ENCODE measurements around the gene CRIP1.

The CRIP1 gene

GRCh38 chr14:105474483-105475268 is 12.0 kb upstream of the CRIP1 start, which contains the start of gene CRIP2:
CRIP2 (plus strand) TSS chr14:105474821; CDS start chr14:105474863, 42 bp downstream.
- ChIA-PET POLR2A (interaction anchor here (0.7 kb wide), 1 partner anchor 10 kb away, joined by 3 read pairs; no protein-coding TSS in a partner anchor), CTCF (interaction anchor here (1.5 to 7.6 kb wide), 2 partner anchors 9 to 15 kb away, joined by 11 to 77 read pairs; partner anchors contain the start of gene CRIP1)
- Histone ChIP-seq H3K27me3 (replicated peaks in 2 of 5; ENCODE audit: control insufficient read depth in 4 of 5, insufficient read depth in 5 of 5, low read length in 4 of 5) (peaks cover 0 to 55% (median 17%) of the 10 kb centered on the region in 5 experiments), H3K36me3 (ENCODE audit: control insufficient read depth in 4 of 4, insufficient read depth in 4 of 4, low read length in 3 of 4) (peaks cover 0 to 14% (median 8%) of the 10 kb centered on the region in 4 experiments), H3K9me3 (ENCODE audit: control extremely low read depth in 1 of 5, control insufficient read depth in 4 of 5, insufficient read depth in 2 of 5, low read depth in 1 of 5, low read length in 4 of 5) (no peaks in the 10 kb centered on the region), H3K4me3 (ENCODE audit: control insufficient read depth in 1 of 7, extremely low read depth in 1 of 7, insufficient read depth in 4 of 7, low read depth in 2 of 7, low read length in 6 of 7) (peak within 1 kb of the TSS; percentile 35 to 78 (median 60)), H3K27ac (ENCODE audit: insufficient read depth in 1 of 2, low read depth in 1 of 2, low read length in 2 of 2, poor library complexity in 1 of 2, severe bottlenecking in 2 of 2) (peak within 1 kb of the TSS in 1 of 2 experiments; percentile 43), H3K4me1 (ENCODE audit: control extremely low read depth in 1 of 4, control insufficient read depth in 4 of 4, insufficient read depth in 4 of 4, low read length in 3 of 4) (peaks cover 0 to 57% (median 36%) of the 10 kb centered on the region in 4 experiments)
- DNase-seq = peak in 2 of 3 donors; percentile 54 to 73
- WGBS (ENCODE audit: insufficient coverage) = under 1% methylated on average over 75 of the region's 118 CpGs

- DNase-seq = peak in 2 of 3 donors; percentile 41 to 60
- H3K36me3 ChIP-seq (ENCODE audit: control insufficient read depth in 4 of 4, insufficient read depth in 4 of 4, low read length in 3 of 4) = peaks cover 0 to 11% (median 3%) of the 10 kb centered on the region in 4 experiments
- ChIA-PET CTCF (interaction anchor here (2.3 kb wide), 1 partner anchor 14 kb away, joined by 12 read pairs; no protein-coding TSS in a partner anchor), POLR2A (no interaction called here)
- no peaks in the 10 kb centered on the region for H3K9me3 ChIP-seq (ENCODE audit: control extremely low read depth in 1 of 5, control insufficient read depth in 4 of 5, insufficient read depth in 2 of 5, low read depth in 1 of 5, low read length in 4 of 5)
- peak overlapping the region in 5 of 7 experiments; percentile 51 to 78 (median 67) for H3K4me3 ChIP-seq (ENCODE audit: control insufficient read depth in 1 of 7, extremely low read depth in 1 of 7, insufficient read depth in 4 of 7, low read depth in 2 of 7, low read length in 6 of 7)
- peaks cover 0 to 62% (median 40%) of the 10 kb centered on the region in 4 experiments for H3K4me1 ChIP-seq (ENCODE audit: control extremely low read depth in 1 of 4, control insufficient read depth in 4 of 4, insufficient read depth in 4 of 4, low read length in 3 of 4)
- H3K27me3 ChIP-seq (replicated peaks in 2 of 5; ENCODE audit: control insufficient read depth in 4 of 5, insufficient read depth in 5 of 5, low read length in 4 of 5) = peaks cover 0 to 63% (median 17%) of the 10 kb centered on the region in 5 experiments
- H3K27ac ChIP-seq (ENCODE audit: insufficient read depth in 1 of 2, low read depth in 1 of 2, low read length in 2 of 2, poor library complexity in 1 of 2, severe bottlenecking in 2 of 2) = no peak overlapping the region
- WGBS (ENCODE audit: insufficient coverage) = 8% methylated on average over 31 of the region's 48 CpGs
Measured at GRCh38 chr14:105475269-105476096, 11.2 kb upstream of the CRIP1 start.

- Histone ChIP-seq H3K27me3 (replicated peaks in 2 of 5; ENCODE audit: control insufficient read depth in 4 of 5, insufficient read depth in 5 of 5, low read length in 4 of 5) (peaks cover 0 to 65% (median 17%) of the 10 kb centered on the region in 5 experiments), H3K9me3 (ENCODE audit: control extremely low read depth in 1 of 5, control insufficient read depth in 4 of 5, insufficient read depth in 2 of 5, low read depth in 1 of 5, low read length in 4 of 5) (no peaks in the 10 kb centered on the region), H3K27ac (ENCODE audit: insufficient read depth in 1 of 2, low read depth in 1 of 2, low read length in 2 of 2, poor library complexity in 1 of 2, severe bottlenecking in 2 of 2) (no peak overlapping the region), H3K36me3 (ENCODE audit: control insufficient read depth in 4 of 4, insufficient read depth in 4 of 4, low read length in 3 of 4) (peaks cover 0 to 6% (median 0%) of the 10 kb centered on the region in 4 experiments), H3K4me1 (ENCODE audit: control extremely low read depth in 1 of 4, control insufficient read depth in 4 of 4, insufficient read depth in 4 of 4, low read length in 3 of 4) (peaks cover 0 to 70% (median 47%) of the 10 kb centered on the region in 4 experiments), H3K4me3 (ENCODE audit: control insufficient read depth in 1 of 7, extremely low read depth in 1 of 7, insufficient read depth in 4 of 7, low read depth in 2 of 7, low read length in 6 of 7) (peak overlapping the region in 3 of 7 experiments; percentile 67 to 78 (median 70))
- CTCF ChIA-PET = interaction anchor here (1.0 to 2.3 kb wide), 3 partner anchors 13 to 107 kb away, joined by 3 to 12 read pairs (median 5); no protein-coding TSS in a partner anchor
- WGBS (ENCODE audit: insufficient coverage) = 57% methylated on average over 19 of the region's 21 CpGs
- no peak for DNase-seq
- POLR2A ChIA-PET = no interaction called here
Measured at GRCh38 chr14:105476097-105476830, 10.4 kb upstream of the CRIP1 start.

- ChIA-PET CTCF (interaction anchor here (1.0 to 2.3 kb wide), 3 partner anchors 13 to 108 kb away, joined by 3 to 12 read pairs (median 5); no protein-coding TSS in a partner anchor), POLR2A (no interaction called here)
- Histone ChIP-seq H3K36me3 (ENCODE audit: control insufficient read depth in 4 of 4, insufficient read depth in 4 of 4, low read length in 3 of 4) (peaks cover 0 to 6% (median 0%) of the 10 kb centered on the region in 4 experiments), H3K4me3 (ENCODE audit: control insufficient read depth in 1 of 7, extremely low read depth in 1 of 7, insufficient read depth in 4 of 7, low read depth in 2 of 7, low read length in 6 of 7) (no peak overlapping the region), H3K27ac (ENCODE audit: insufficient read depth in 1 of 2, low read depth in 1 of 2, low read length in 2 of 2, poor library complexity in 1 of 2, severe bottlenecking in 2 of 2) (no peak overlapping the region), H3K9me3 (ENCODE audit: control extremely low read depth in 1 of 5, control insufficient read depth in 4 of 5, insufficient read depth in 2 of 5, low read depth in 1 of 5, low read length in 4 of 5) (no peaks in the 10 kb centered on the region), H3K4me1 (ENCODE audit: control extremely low read depth in 1 of 4, control insufficient read depth in 4 of 4, insufficient read depth in 4 of 4, low read length in 3 of 4) (peaks cover 0 to 76% (median 54%) of the 10 kb centered on the region in 4 experiments), H3K27me3 (replicated peaks in 2 of 5; ENCODE audit: control insufficient read depth in 4 of 5, insufficient read depth in 5 of 5, low read length in 4 of 5) (peaks cover 0 to 65% (median 17%) of the 10 kb centered on the region in 5 experiments)
- DNase-seq = no peak
- 49% methylated on average over 16 of the region's 16 CpGs for WGBS (ENCODE audit: insufficient coverage)
Measured at GRCh38 chr14:105476831-105477659, 9.6 kb upstream of the CRIP1 start.

- peak; percentile 51 to 80 (median 79) for DNase-seq
- Histone ChIP-seq H3K27ac (ENCODE audit: insufficient read depth in 1 of 2, low read depth in 1 of 2, low read length in 2 of 2, poor library complexity in 1 of 2, severe bottlenecking in 2 of 2) (no peak overlapping the region), H3K36me3 (ENCODE audit: control insufficient read depth in 4 of 4, insufficient read depth in 4 of 4, low read length in 3 of 4) (peaks cover 0 to 6% (median 0%) of the 10 kb centered on the region in 4 experiments), H3K4me1 (ENCODE audit: control extremely low read depth in 1 of 4, control insufficient read depth in 4 of 4, insufficient read depth in 4 of 4, low read length in 3 of 4) (peaks cover 0 to 83% (median 61%) of the 10 kb centered on the region in 4 experiments), H3K4me3 (ENCODE audit: control insufficient read depth in 1 of 7, extremely low read depth in 1 of 7, insufficient read depth in 4 of 7, low read depth in 2 of 7, low read length in 6 of 7) (no peak overlapping the region), H3K9me3 (ENCODE audit: control extremely low read depth in 1 of 5, control insufficient read depth in 4 of 5, insufficient read depth in 2 of 5, low read depth in 1 of 5, low read length in 4 of 5) (no peaks in the 10 kb centered on the region), H3K27me3 (replicated peaks in 2 of 5; ENCODE audit: control insufficient read depth in 4 of 5, insufficient read depth in 5 of 5, low read length in 4 of 5) (peaks cover 0 to 60% (median 17%) of the 10 kb centered on the region in 5 experiments)
- ChIA-PET CTCF (interaction anchor here (1.6 to 1.9 kb wide), 2 partner anchors 12 to 107 kb away, joined by 5 to 6 read pairs; no protein-coding TSS in a partner anchor), POLR2A (interaction anchor here (0.6 kb wide), 1 partner anchor 12 kb away, joined by 3 read pairs; no protein-coding TSS in a partner anchor)
- WGBS (ENCODE audit: insufficient coverage) = under 1% methylated on average over 21 of the region's 56 CpGs
Measured at GRCh38 chr14:105477660-105478397, 8.9 kb upstream of the CRIP1 start.
